ENCODE data around the gene CCDC40. TPM values are rescaled to one million over a fixed set of nuclear protein-coding genes. Genes with fewer than 3 reads are reported as not detected.

Gene CCDC40
- total and polyA plus RNA-seq, 7 donors: 1.4 to 25.8 (median 5.3) TPM; not detected in 2

- Histone ChIP-seq H3K4me1 (no peaks in the 10 kb centered on the region), H3K27ac (no peak overlapping the region), H3K36me3 (peaks cover 0 to 19% (median 2%) of the 10 kb centered on the region in 4 donors), H3K27me3 (no peaks in the 10 kb centered on the region), H3K9me3 (no peaks in the 10 kb centered on the region), H3K4me3 (no peak overlapping the region)
- DNase-seq: no peak
- 87 to 88% methylated on average over 26 of the region's 26 CpGs for WGBS, 2 donors
- intact Hi-C loops (cut with DNase I): no loop called here
- TF ChIP-seq POLR2A (IDR thresholded peaks at IDR 0.05) (no peak), CTCF (IDR thresholded peaks at IDR 0.05) (no peak), POLR2AphosphoS5 (IDR thresholded peaks at IDR 0.05) (no peak), EP300 (IDR thresholded peaks at IDR 0.05) (no peak)
Observed at GRCh38 chr17:80111702-80112470, 75.4 kb downstream of the CCDC40 start.

- intact Hi-C loops (cut with DNase I): no loop called here
- Histone ChIP-seq H3K27me3 (no peaks in the 10 kb centered on the region), H3K36me3 (peaks cover 0 to 16% (median 2%) of the 10 kb centered on the region in 4 donors), H3K9me3 (no peaks in the 10 kb centered on the region), H3K4me3 (no peak overlapping the region), H3K27ac (no peak overlapping the region), H3K4me1 (no peaks in the 10 kb centered on the region)
- no peak for DNase-seq
- 89 to 94% methylated on average over 24 of the region's 24 CpGs for WGBS, 2 donors
- no peak for TF ChIP-seq POLR2AphosphoS5 (IDR thresholded peaks at IDR 0.05)
- TF ChIP-seq CTCF (IDR thresholded peaks at IDR 0.05): no peak
- TF ChIP-seq POLR2A (IDR thresholded peaks at IDR 0.05): no peak
- no peak for TF ChIP-seq EP300 (IDR thresholded peaks at IDR 0.05)
Observed at GRCh38 chr17:80112471-80113032, 76.1 kb downstream of the CCDC40 start.

- Histone ChIP-seq H3K27ac (no peak overlapping the region), H3K36me3 (peaks cover 0 to 16% (median 2%) of the 10 kb centered on the region in 4 donors), H3K9me3 (no peaks in the 10 kb centered on the region), H3K27me3 (no peaks in the 10 kb centered on the region), H3K4me3 (no peak overlapping the region), H3K4me1 (no peaks in the 10 kb centered on the region)
- intact Hi-C loops (cut with DNase I): no loop called here
- no peak for TF ChIP-seq EP300 (IDR thresholded peaks at IDR 0.05)
- TF ChIP-seq CTCF (IDR thresholded peaks at IDR 0.05): no peak
- no peak for TF ChIP-seq POLR2A (IDR thresholded peaks at IDR 0.05)
- no peak for TF ChIP-seq POLR2AphosphoS5 (IDR thresholded peaks at IDR 0.05)
- no peak for DNase-seq
- 79 to 95% methylated on average over 20 of the region's 20 CpGs for WGBS, 2 donors
Observed at GRCh38 chr17:80113033-80113484, 76.6 kb downstream of the CCDC40 start.

- TF ChIP-seq POLR2A (IDR thresholded peaks at IDR 0.05): no peak
- no peak for TF ChIP-seq EP300 (IDR thresholded peaks at IDR 0.05)
- intact Hi-C loops (cut with DNase I): no loop called here
- Histone ChIP-seq H3K4me3 (no peak overlapping the region), H3K9me3 (no peaks in the 10 kb centered on the region), H3K36me3 (peaks cover 0 to 24% (median 0%) of the 10 kb centered on the region in 4 donors), H3K4me1 (no peaks in the 10 kb centered on the region), H3K27ac (no peak overlapping the region), H3K27me3 (no peaks in the 10 kb centered on the region)
- WGBS, 2 donors: 77 to 89% methylated on average over 7 of the region's 7 CpGs
- no peak for DNase-seq
Observed at GRCh38 chr17:80114758-80115157, 78.3 kb downstream of the CCDC40 start.

- H3K36me3 ChIP-seq: peaks cover 0 to 25% (median 0%) of the 10 kb centered on the region in 4 donors
- H3K4me3 ChIP-seq: no peak overlapping the region
- no peak for DNase-seq
- WGBS, 2 donors: 90 to 92% methylated on average over 8 of the region's 8 CpGs
- H3K27ac ChIP-seq: no peak overlapping the region
- no peak for TF ChIP-seq POLR2AphosphoS5 (IDR thresholded peaks at IDR 0.05)
- no peak for TF ChIP-seq EP300 (IDR thresholded peaks at IDR 0.05)
- no peak for TF ChIP-seq POLR2A (IDR thresholded peaks at IDR 0.05)
- TF ChIP-seq CTCF (IDR thresholded peaks at IDR 0.05): no peak
- intact Hi-C loops (cut with DNase I): no loop called here
- no peaks in the 10 kb centered on the region for H3K4me1 ChIP-seq
- H3K27me3 ChIP-seq: no peaks in the 10 kb centered on the region
- no peaks in the 10 kb centered on the region for H3K9me3 ChIP-seq
Observed at GRCh38 chr17:80115159-80115558, 78.7 kb downstream of the CCDC40 start.
